HepG2 (cell line): ENCODE measurements around the gene ACTR6. TPM values are rescaled to one million over a fixed set of nuclear protein-coding genes. Genes with fewer than 3 reads are reported as not detected.

Source experiments
- FIP1L1 ChIP-seq: fragments of 200-400 bp; formaldehyde crosslinking; IDR thresholded peaks from 2 replicates; pipeline ENCODE4 v1.6.1; 2018; ENCODE audit warnings: low read depth, mild to moderate bottlenecking, low read length, moderate library complexity, borderline replicate concordance; ENCODE audit not compliant: insufficient read depth
- NAIF1 ChIP-seq: sonication (generic); formaldehyde crosslinking; IDR thresholded peaks from 2 replicates; pipeline ENCODE4 v1.5.0; 2020; ENCODE audit warnings: mild to moderate bottlenecking, missing genetic modification reagents, borderline replicate concordance
- PRDM10 ChIP-seq: sonication (generic); formaldehyde crosslinking; IDR thresholded peaks from 2 replicates; pipeline ENCODE4 v1.4.0; 2020; ENCODE audit warnings: low read depth, missing genetic modification reagents
- SMARCE1 ChIP-seq: fragments of 450-650 bp; IDR thresholded peaks from 2 replicates; pipeline ENCODE4 v1.6.1; 2017; ENCODE audit warnings: borderline replicate concordance
- SP1 ChIP-seq, 2 experiments: fragments of 450-650 bp in 1 of 2; sonication (generic) in 1 of 2; formaldehyde crosslinking in 1 of 2; IDR thresholded peaks; 2 replicates each; pipeline versions ENCODE4 v1.4.0 to v1.6.1; 2016 to 2020; ENCODE audit warnings: missing genetic modification reagents in 1 of 2
- YEATS4 ChIP-seq: sonication (generic); formaldehyde crosslinking; IDR thresholded peaks from 2 replicates; pipeline ENCODE4 v1.4.0; 2020; ENCODE audit warnings: missing genetic modification reagents, borderline replicate concordance
- ZNF503 ChIP-seq: sonication (generic); formaldehyde crosslinking; IDR thresholded peaks from 2 replicates; pipeline ENCODE4 v1.4.0; 2020; ENCODE audit warnings: missing genetic modification reagents
- polyA plus RNA-seq, 8 experiments: library from polyadenylated mRNA; depleted of rRNA in 3 of 8; stranded (reverse) in 7 of 8; unstranded in 1 of 8; fragments of >200 nt; fragmentation: Illumina TruSeq in 4 of 8; extraction: Trizol in 4 of 8; gene quantifications; 2 replicates each; pipeline versions ENCODE4 v1.2.1 to v1.2.3, GENCODE V29; 2011 to 2016; ENCODE audit warnings: low read depth in 4 of 8, missing spikeins in 1 of 8, mixed read lengths in 1 of 8; ENCODE audit not compliant: insufficient read depth in 1 of 8
- total RNA-seq, 5 experiments: library from RNA; depleted of rRNA; stranded (reverse); fragments of >200 nt; fragmentation: Illumina TruSeq; extraction: Trizol; gene quantifications; 2 replicates each; pipeline ENCODE4 v1.2.3, GENCODE V29; 2016; ENCODE audit warnings: low read depth in 1 of 5

ACTR6 gene
- total and polyA plus RNA-seq, 2 of the 13 experiments (the other 11 are each of a cell fraction or from before 2014, with no cell fraction given), result 12.9 to 22.4 TPM

GRCh38 chr12:100185361-100185894, 15.2 kb upstream of the ACTR6 start (continued):
- TF ChIP-seq SMARCE1, result no peak
- TF ChIP-seq NAIF1 (CRISPR knock-in tag), result no peak
- no peak for TF ChIP-seq FIP1L1
- no peak for TF ChIP-seq ZNF503 (CRISPR knock-in tag)
- TF ChIP-seq PRDM10 (CRISPR knock-in tag), result no peak
- no peak for TF ChIP-seq SP1 (IDR thresholded peaks at IDR 0.05)
- TF ChIP-seq SP1 (CRISPR knock-in tag; IDR thresholded peaks at IDR 0.05), result no peak
- TF ChIP-seq YEATS4, result no peak
